ENCODE data around the gene MGMT. TPM values are rescaled to one million over a fixed set of nuclear protein-coding genes. Genes with fewer than 3 reads are reported as not detected.

MGMT gene
- total and polyA plus RNA-seq, 9 of the 15 experiments (the other 6 are each of a cell fraction or from before 2014, with no cell fraction given), result 0.03 to 0.29 (median 0.11) TPM; not detected in 4

DNA sequence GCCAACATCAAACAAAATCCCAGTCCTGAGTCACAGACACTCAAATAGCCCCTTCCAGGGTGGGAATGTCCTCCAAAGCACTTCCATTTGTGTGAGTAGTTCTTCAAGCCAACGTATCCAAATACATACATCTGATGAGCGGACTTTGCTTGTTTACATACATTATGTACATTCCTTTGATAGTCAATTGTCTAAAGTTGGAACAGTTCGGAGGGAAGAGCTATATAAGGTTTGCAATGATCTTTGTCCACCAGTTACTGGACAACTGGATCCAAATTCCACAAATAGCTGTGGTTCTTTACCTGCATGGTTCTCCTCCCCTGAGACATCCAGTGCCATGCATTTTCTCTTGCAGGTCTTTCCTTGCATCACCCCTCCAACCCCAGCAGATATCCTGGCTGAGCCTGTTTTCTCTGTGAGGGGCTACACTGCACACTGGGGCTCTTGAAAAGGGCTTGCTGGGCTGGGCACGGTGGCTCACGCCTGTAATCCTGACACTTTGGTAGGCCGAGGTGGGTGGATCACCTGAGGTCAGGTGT, 4.7 kb upstream of the MGMT start:
- Histone ChIP-seq H3K27me3 (ENCODE audit: control insufficient read depth in 2 of 2, insufficient read depth in 2 of 2, low read length in 2 of 2) (no peaks in the 10 kb centered on the region), H3K4me2 (ENCODE audit: insufficient read depth, low read length) (no peak overlapping the region), H3K9ac (ENCODE audit: insufficient read depth in 1 of 2, low read depth in 2 of 2, low read length in 2 of 2) (no peak overlapping the region), H4K20me1 (replicated peaks; ENCODE audit: control insufficient read depth, insufficient read depth, low read length) (no peaks in the 10 kb centered on the region), H3K9me3 (replicated peaks; ENCODE audit: control insufficient read depth, insufficient read depth, low read depth, low read length) (no peaks in the 10 kb centered on the region), H3K4me1 (replicated peaks in 1 of 2; ENCODE audit: control insufficient read depth in 2 of 2, insufficient read depth in 2 of 2, low read length in 2 of 2) (peaks cover 0 to 3% of the 10 kb centered on the region in 2 experiments; a peak in 1 of 5 replicates), H3K4me3 (no peak overlapping the region), H2AFZ (ENCODE audit: low read depth, low read length) (no peak overlapping the region), H3K27ac (ENCODE audit: extremely low read depth, low read depth, low read length) (no peak overlapping the region), H3K9me1 (ENCODE audit: control insufficient read depth, insufficient read depth, low read length) (no peaks in the 10 kb centered on the region), H3K79me2 (ENCODE audit: control insufficient read depth, insufficient read depth, low read length) (no peaks in the 10 kb centered on the region), H3K36me3 (ENCODE audit: control insufficient read depth, insufficient read depth, low read length) (no peaks in the 10 kb centered on the region)
- ATAC-seq (no peak), DNase-seq (ENCODE audit: extremely low read depth in 1 of 4, low spot score in 3 of 4) (no peak), FAIRE-seq (no peak)
- BruUV-seq (replicated peaks), result no TSS peak
- POLR2A ChIA-PET, result no interaction called here
- CTCF ChIA-PET (ENCODE audit: low intra/inter-chr PET ratio), result no interaction called here
- in situ Hi-C loops (cut with MboI) (no loop called here), intact Hi-C loops (cut with micrococcal nuclease) (no loop called here)
- WGBS (ENCODE audit: insufficient coverage, low coverage, missing lambda C conversion rate), result 0% methylated on average over 6 of the region's 6 CpGs
- TF ChIP-seq ZNF655 (CRISPR knock-in tag; IDR thresholded peaks at IDR 0.05) (no peak), ZNF24 (IDR thresholded peaks at IDR 0.05) (no peak), ZBTB26 (CRISPR knock-in tag; IDR thresholded peaks at IDR 0.05) (no peak), JUNB (CRISPR knock-in tag; conservative IDR thresholded peaks at IDR 0.05) (no peak)
- TF ChIP-seq, protein P1, sequence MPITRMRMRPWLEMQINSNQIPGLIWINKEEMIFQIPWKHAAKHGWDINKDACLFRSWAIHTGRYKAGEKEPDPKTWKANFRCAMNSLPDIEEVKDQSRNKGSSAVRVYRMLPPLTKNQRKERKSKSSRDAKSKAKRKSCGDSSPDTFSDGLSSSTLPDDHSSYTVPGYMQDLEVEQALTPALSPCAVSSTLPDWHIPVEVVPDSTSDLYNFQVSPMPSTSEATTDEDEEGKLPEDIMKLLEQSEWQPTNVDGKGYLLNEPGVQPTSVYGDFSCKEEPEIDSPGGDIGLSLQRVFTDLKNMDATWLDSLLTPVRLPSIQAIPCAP (CRISPR knock-in tag; IDR thresholded peaks at IDR 0.05; ENCODE audit: borderline replicate concordance), result no peak

All from K562 (cell line).